Brain microvascular endothelial cell (primary cell): ENCODE data around the gene CERS1.

Source experiments
- DNase-seq: peaks from one replicate; pipeline ENCODE4 v3.0.0-alpha.2; 2020
- H3K27ac ChIP-seq: fragments of 250-450 bp; sonication (Bioruptor Pico); 2 replicates; pipeline ENCODE4 v1.5.1; 2020; ENCODE audit warnings: mild to moderate bottlenecking, moderate library complexity
- H3K27me3 ChIP-seq: fragments of 250-450 bp; sonication (Bioruptor Pico); replicated peaks from 2 replicates; pipeline ENCODE4 v1.5.1; 2020; ENCODE audit warnings: mild to moderate bottlenecking
- H3K36me3 ChIP-seq: fragments of 250-450 bp; sonication (Bioruptor Pico); replicated peaks from 2 replicates; pipeline ENCODE4 v1.5.1; 2020; ENCODE audit warnings: mild to moderate bottlenecking
- H3K4me3 ChIP-seq: 2 replicates; pipeline ENCODE4 v1.5.1; 2011; ENCODE audit warnings: low read depth, mild to moderate bottlenecking, control low read depth, low read length, moderate library complexity
- CTCF ChIP-seq: IDR thresholded peaks from 2 replicates; pipeline ENCODE4 v1.5.1; 2011; ENCODE audit warnings: low read depth, mild to moderate bottlenecking, moderate library complexity, low read length, control low read depth, inconsistent platforms; ENCODE audit errors: missing control alignments
- in situ Hi-C: cut with HindIII; loops from 2 replicates; pipeline ENCODE4 v1.10.0; 2017; ENCODE audit warnings: low sequenced_read_pairs, low pct_ligation_motif_present

The CERS1 gene, protein sequence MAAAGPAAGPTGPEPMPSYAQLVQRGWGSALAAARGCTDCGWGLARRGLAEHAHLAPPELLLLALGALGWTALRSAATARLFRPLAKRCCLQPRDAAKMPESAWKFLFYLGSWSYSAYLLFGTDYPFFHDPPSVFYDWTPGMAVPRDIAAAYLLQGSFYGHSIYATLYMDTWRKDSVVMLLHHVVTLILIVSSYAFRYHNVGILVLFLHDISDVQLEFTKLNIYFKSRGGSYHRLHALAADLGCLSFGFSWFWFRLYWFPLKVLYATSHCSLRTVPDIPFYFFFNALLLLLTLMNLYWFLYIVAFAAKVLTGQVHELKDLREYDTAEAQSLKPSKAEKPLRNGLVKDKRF

DNA sequence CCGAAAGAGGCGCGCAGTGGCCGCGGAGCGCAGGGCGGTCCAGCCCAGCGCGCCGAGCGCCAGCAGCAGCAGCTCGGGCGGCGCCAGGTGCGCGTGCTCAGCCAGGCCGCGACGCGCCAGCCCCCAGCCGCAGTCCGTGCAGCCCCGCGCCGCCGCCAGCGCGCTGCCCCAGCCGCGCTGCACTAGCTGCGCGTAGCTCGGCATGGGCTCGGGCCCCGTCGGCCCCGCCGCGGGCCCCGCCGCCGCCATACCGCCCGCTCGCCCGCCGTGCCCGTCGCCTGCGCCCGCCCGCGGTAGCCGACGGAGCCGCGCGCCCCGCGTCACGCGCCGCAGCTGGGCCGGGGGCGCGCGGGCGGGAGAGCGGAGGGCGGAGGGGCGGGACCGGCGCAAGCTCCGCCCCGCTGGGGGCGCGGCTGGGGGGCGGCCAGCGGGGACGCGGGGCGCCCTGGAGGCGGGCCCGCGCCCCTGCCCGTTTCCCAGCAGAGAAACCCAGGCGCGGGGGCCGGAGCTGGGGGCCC is at the start of gene CERS1:
CERS1 (minus strand) TSS at position 335 of the 518 bp plus-strand sequence; CDS start at position 249, 86 bp downstream.
- H3K27me3 ChIP-seq = peaks cover 13% of the 10 kb centered on the region
- TF ChIP-seq CTCF = no peak
- peak within 1 kb of the TSS; percentile 42 for H3K4me3 ChIP-seq
- no peak for DNase-seq
- no peak within 1 kb of the TSS for H3K27ac ChIP-seq
- H3K36me3 ChIP-seq = peaks cover 18% of the 10 kb centered on the region
- in situ Hi-C loops = no loop called here

DNA sequence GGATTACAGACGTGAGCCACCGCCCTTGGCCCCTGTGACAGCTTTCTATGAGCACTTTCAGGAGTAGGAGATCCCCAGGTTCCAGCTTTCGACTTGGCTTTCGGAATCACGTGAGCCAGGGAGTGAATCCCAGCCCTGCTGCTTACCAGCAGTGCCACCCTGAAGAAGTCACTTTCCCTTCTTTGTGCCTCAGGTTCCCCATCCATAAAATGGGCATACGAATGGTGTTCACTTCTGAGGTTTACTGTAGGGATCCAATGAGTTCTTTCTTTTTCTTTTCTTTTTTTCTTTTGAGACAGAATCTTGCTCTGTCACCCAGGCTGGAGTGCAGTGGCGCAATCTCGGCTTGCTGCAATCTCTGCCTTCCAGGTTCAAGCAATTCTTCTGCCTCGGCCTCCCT is 49.3 kb upstream of the CERS1 start:
- Histone ChIP-seq H3K27me3 (no peaks in the 10 kb centered on the region), H3K36me3 (no peaks in the 10 kb centered on the region), H3K27ac (no peak overlapping the region), H3K4me3 (no peak overlapping the region)
- in situ Hi-C loops = no loop called here
- TF ChIP-seq CTCF = no peak
- no peak for DNase-seq

DNA sequence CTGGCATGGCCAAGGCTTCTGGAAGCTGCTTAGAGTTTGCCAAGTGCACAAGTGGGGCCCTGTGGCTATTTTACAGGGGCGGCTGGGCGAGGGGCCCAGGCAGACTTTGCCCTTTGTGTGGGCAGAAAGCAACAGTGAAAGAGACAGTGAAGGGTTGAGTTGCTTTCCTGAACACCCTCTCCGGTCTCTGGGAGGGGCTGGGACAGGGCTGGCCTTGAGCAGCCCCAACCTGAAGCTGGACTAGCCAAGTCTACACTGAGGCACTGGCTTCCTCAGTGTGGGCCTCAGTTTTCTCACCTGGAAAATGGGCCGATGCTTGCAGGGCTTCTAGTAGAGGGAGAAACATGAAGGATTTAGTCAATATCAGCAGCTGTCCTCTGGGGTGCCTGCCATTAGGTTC is 47.5 kb upstream of the CERS1 start:
- no peaks in the 10 kb centered on the region for H3K27me3 ChIP-seq
- H3K36me3 ChIP-seq = no peaks in the 10 kb centered on the region
- in situ Hi-C loops = no loop called here
- no peak overlapping the region for H3K27ac ChIP-seq
- H3K4me3 ChIP-seq = no peak overlapping the region
- no peak for TF ChIP-seq CTCF
- DNase-seq = no peak

DNA sequence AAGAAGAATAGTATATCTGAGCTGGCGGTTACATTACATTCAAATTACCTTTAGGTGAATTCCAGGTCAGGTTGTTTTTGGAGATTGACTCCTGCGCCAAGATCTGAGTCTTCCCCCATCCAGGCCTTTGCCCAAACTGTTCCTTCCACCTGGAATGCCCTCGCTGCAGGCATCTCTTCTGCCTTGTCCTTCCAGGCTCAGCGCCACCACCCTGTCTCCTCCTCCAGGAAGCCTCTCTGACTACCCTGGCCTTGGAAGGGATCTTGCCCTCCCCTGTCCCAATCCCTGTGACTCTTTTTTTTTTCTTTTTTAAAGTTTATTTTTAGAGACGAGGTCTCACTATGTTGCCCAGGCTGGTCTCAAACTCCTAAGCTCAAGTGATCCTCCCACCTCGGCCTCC is 46.7 kb upstream of the CERS1 start:
- no peak for DNase-seq
- H3K27me3 ChIP-seq = no peaks in the 10 kb centered on the region
- no peak overlapping the region for H3K27ac ChIP-seq
- in situ Hi-C loops = no loop called here
- no peak for TF ChIP-seq CTCF
- H3K36me3 ChIP-seq = no peaks in the 10 kb centered on the region
- H3K4me3 ChIP-seq = no peak overlapping the region

DNA sequence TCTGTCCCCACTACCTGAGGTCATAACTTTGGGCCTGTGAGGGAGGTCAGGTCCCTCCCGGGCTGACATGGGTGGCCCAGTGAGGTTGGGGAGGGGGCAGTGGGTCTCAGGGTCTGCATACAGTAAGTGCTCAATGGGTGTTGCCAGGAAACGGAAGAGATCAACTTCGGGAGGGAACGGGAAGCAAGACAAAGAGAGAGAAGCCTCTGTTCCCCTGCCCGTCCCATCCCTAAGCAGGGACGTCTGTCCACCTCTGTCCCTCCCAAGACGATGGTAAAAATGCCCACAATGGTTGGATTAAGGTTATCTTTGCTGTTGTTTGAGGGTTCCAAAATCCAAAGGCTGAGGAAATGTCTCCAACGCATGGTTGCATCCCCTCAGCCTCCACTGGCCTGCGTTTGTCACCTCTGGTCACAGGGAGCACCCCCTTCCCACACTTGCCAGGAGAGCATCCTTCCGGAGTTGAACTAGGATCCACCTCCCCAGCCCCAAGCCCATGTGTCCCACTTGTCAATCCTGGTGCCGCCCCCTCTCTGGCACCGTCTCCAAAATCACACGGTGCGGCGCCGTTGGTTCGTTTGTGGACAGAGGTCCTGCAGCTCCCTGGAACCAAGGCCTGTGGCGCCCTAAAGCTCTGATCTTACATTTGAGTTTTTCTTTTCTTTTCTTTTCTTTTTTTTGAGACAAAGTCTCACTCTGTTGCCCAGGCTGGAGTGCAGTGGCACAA is 45.8 kb upstream of the CERS1 start:
- in situ Hi-C loops = no loop called here
- H3K4me3 ChIP-seq = peak overlapping the region; percentile 32
- no peaks in the 10 kb centered on the region for H3K36me3 ChIP-seq
- no peak for DNase-seq
- TF ChIP-seq CTCF = no peak
- no peaks in the 10 kb centered on the region for H3K27me3 ChIP-seq
- no peak overlapping the region for H3K27ac ChIP-seq
